Daoy (cell line): ENCODE results near the gene S100A1. TPM values are rescaled to one million over a fixed set of nuclear protein-coding genes. Genes with fewer than 3 reads are reported as not detected.

ENCODE experiments used
- total RNA-seq: library from RNA; depleted of rRNA; stranded (reverse); fragments of >200 nt; shearing (Covaris generic); gene quantifications from 2 replicates; pipeline ENCODE4 v1.2.3, GENCODE V29; 2014; rRNA removed

The S100A1 gene
- total RNA-seq, 1 experiment from 2014 or later: 0.40 TPM

Other genes with a start within 250 kb of the S100A1 start
- not detected in 2 replicates for gene S100A8, start 237.4 kb upstream of the S100A1 start, total RNA-seq
- not detected in 2 replicates for gene S100A7A, start 211.9 kb upstream of the S100A1 start, total RNA-seq
- gene S100A7, start 167.8 kb upstream of the S100A1 start, total RNA-seq: not detected in 2 replicates
- gene S100A6, start 92.4 kb upstream of the S100A1 start, total RNA-seq: 428 and 491 TPM in 2 replicates
- gene S100A5, start 87.5 kb upstream of the S100A1 start, total RNA-seq: 0.34 TPM in 1 of 2 replicates, not detected in the other
- 15.7 and 20.6 TPM in 2 replicates for gene S100A4, start 82.6 kb upstream of the S100A1 start, total RNA-seq
- 9.0 and 12.2 TPM in 2 replicates for gene S100A3, start 79.2 kb upstream of the S100A1 start, total RNA-seq
- gene S100A2, start 62.6 kb upstream of the S100A1 start, total RNA-seq: 86.8 and 88.6 TPM in 2 replicates
- gene S100A16, start 15.3 kb upstream of the S100A1 start, total RNA-seq: 131 and 135 TPM in 2 replicates
- gene S100A14, start 12.1 kb upstream of the S100A1 start, total RNA-seq: not detected in 2 replicates
- gene S100A13, start 929 bp upstream of the S100A1 start, total RNA-seq: 126 and 201 TPM in 2 replicates
- 36.2 and 43.0 TPM in 2 replicates for gene CHTOP, start 5.6 kb downstream of the S100A1 start, total RNA-seq
- gene SNAPIN, start 30.3 kb downstream of the S100A1 start, total RNA-seq: 45.0 and 58.5 TPM in 2 replicates
- gene ILF2, start 42.6 kb downstream of the S100A1 start, total RNA-seq: 617 and 629 TPM in 2 replicates
- not detected in 2 replicates for gene NPR1, start 50.3 kb downstream of the S100A1 start, total RNA-seq
- 31.0 and 34.6 TPM in 2 replicates for gene INTS3, start 99.6 kb downstream of the S100A1 start, total RNA-seq
- 3.2 and 3.3 TPM in 2 replicates for gene SLC27A3, start 147.0 kb downstream of the S100A1 start, total RNA-seq